Measurements from ENCODE around the gene HOXA13.

GRCh38 chr7:27198138-27198841 lies 1.6 kb downstream of the HOXA13 start:
- no peak for TF ChIP-seq POLR2AphosphoS5 (IDR thresholded peaks at IDR 0.05)
- TF ChIP-seq CTCF (IDR thresholded peaks at IDR 0.05): no peak

All from upper lobe of left lung (tissue), 4 donors.